H1 (cell line): Measurements from ENCODE around the gene AFF2. TPM values are rescaled to one million over a fixed set of nuclear protein-coding genes. Genes with fewer than 3 reads are reported as not detected.
A peak's percentile ranks its signal among the peaks of the same experiment; 100 is the strongest.

Experiments used
- CTCF ChIA-PET: fragments of 300-600 bp; sonication (Branson Sonifier 250); formaldehyde crosslinking; loops from one replicate; lab custom pipeline; 2021; ENCODE audit not compliant: partially characterized antibody; lab: Charles Lee
- POLR2A ChIA-PET: fragments of 300-600 bp; sonication (Branson Sonifier 250); formaldehyde crosslinking; loops from one replicate; lab custom pipeline; 2021; ENCODE audit warnings: inconsistent platforms; ENCODE audit not compliant: partially characterized antibody; lab: Charles Lee
- DNase-seq, 2 experiments: peaks; one replicate each; pipeline versions ENCODE4 v3.0.0 to v3.0.0-alpha.2; 2010 to 2022; ENCODE audit warnings: low spot score in 2 of 2, low read depth in 1 of 2, mixed read lengths in 1 of 2
- FAIRE-seq: peaks from 2 replicates; lab custom pipeline; 2011; peaks lifted over from hg19 to GRCh38; lab: Jason Lieb, UNC
- H2AFZ ChIP-seq: 2 replicates; pipeline ENCODE4 v1.8.1; 2012; ENCODE audit warnings: low read length, inconsistent platforms
- H2AK5ac ChIP-seq: 2 replicates; pipeline ENCODE4 v1.6.1; 2013; ENCODE audit warnings: low read depth, low read length
- H2BK120ac ChIP-seq: replicated peaks from 2 replicates; pipeline ENCODE3; 2013; ENCODE audit warnings: low read depth, low read length, inconsistent platforms
- H2BK12ac ChIP-seq: 2 replicates; pipeline ENCODE4 v1.6.1; 2013; ENCODE audit warnings: low read depth, low read length
- H2BK15ac ChIP-seq: 2 replicates; pipeline ENCODE4 v1.6.1; 2013; ENCODE audit warnings: low read length
- H2BK20ac ChIP-seq: 2 replicates; pipeline ENCODE4 v1.6.1; 2013; ENCODE audit warnings: low read length
- H2BK5ac ChIP-seq: 2 replicates; pipeline ENCODE4 v1.6.1; 2013; ENCODE audit warnings: low read depth, low read length
- H3K14ac ChIP-seq: 2 replicates; pipeline ENCODE4 v1.6.1; 2013; ENCODE audit warnings: inconsistent platforms; ENCODE audit not compliant: insufficient read length
- H3K18ac ChIP-seq: 2 replicates; pipeline ENCODE4 v1.6.1; 2013; ENCODE audit warnings: low read length; ENCODE audit errors: extremely low read depth
- H3K23ac ChIP-seq: 2 replicates; pipeline ENCODE4 v1.6.1; 2013; ENCODE audit warnings: inconsistent platforms; ENCODE audit not compliant: insufficient read length
- H3K23me2 ChIP-seq: 2 replicates; pipeline ENCODE4 v1.6.1; 2013; ENCODE audit warnings: low read depth, low read length
- H3K27ac ChIP-seq: 2 replicates; pipeline ENCODE4 v1.6.1; 2011; ENCODE audit warnings: low read depth, low read length, inconsistent platforms
- H3K27me3 ChIP-seq, 4 experiments: replicated peaks in 1 of 4; 1 replicate in 1 of 4; 2 replicates in 3 of 4; pipeline versions ENCODE4 v1.6.1 to v1.8.1; 2011 to 2013; ENCODE audit warnings: low read length in 3 of 4, mild to moderate bottlenecking in 3 of 4, inconsistent platforms in 2 of 4, mixed read lengths in 2 of 4, moderate library complexity in 1 of 4; ENCODE audit not compliant: control insufficient read depth in 3 of 4, insufficient read depth in 3 of 4; ENCODE audit errors: extremely low read depth in 1 of 4
- H3K36me3 ChIP-seq, 4 experiments: 2 replicates each; pipeline versions ENCODE4 v1.6.1 to v1.8.1; 2011 to 2013; ENCODE audit warnings: mild to moderate bottlenecking in 4 of 4, low read length in 3 of 4, moderate library complexity in 2 of 4, control low read depth in 1 of 4, inconsistent platforms in 1 of 4; ENCODE audit not compliant: insufficient read depth in 4 of 4, control insufficient read depth in 2 of 4
- H3K4ac ChIP-seq: replicated peaks from 2 replicates; pipeline ENCODE3; 2013; ENCODE audit warnings: low read length, low read depth, mixed read lengths, inconsistent platforms; ENCODE audit not compliant: insufficient read length
- H3K4me1 ChIP-seq, 4 experiments: replicated peaks in 1 of 4; 1 replicate in 1 of 4; 2 replicates in 3 of 4; pipeline versions ENCODE4 v1.6.1 to v1.8.1; 2011 to 2013; ENCODE audit warnings: low read length in 3 of 4, inconsistent platforms in 2 of 4, mixed read lengths in 1 of 4; ENCODE audit not compliant: insufficient read depth in 4 of 4, control insufficient read depth in 3 of 4
- H3K4me2 ChIP-seq, 2 experiments: 2 replicates each; pipeline versions ENCODE4 v1.6.1 to v1.8.1; 2011 to 2013; ENCODE audit warnings: low read depth in 2 of 2, low read length in 2 of 2, control low read depth in 1 of 2, inconsistent platforms in 1 of 2, mild to moderate bottlenecking in 1 of 2; ENCODE audit not compliant: insufficient read depth in 1 of 2
- H3K4me3 ChIP-seq, 4 experiments: fragments of 200-600, 300-600 bp in 1 of 4; sonication (generic), shearing (Covaris generic), sonication (Bioruptor Twin) in 1 of 4; 2 replicates each; pipeline versions ENCODE4 v1.5.1 to v1.8.1; 2011 to 2016; ENCODE audit warnings: low read length in 4 of 4, low read depth in 3 of 4, control low read depth in 2 of 4, inconsistent platforms in 2 of 4, mild to moderate bottlenecking in 2 of 4, mixed read lengths in 1 of 4, moderate library complexity in 1 of 4; ENCODE audit not compliant: insufficient read depth in 2 of 4; ENCODE audit errors: extremely low read depth in 1 of 4
- H3K56ac ChIP-seq: replicated peaks from 2 replicates; pipeline ENCODE3; 2013; ENCODE audit warnings: low read depth, mild to moderate bottlenecking, mixed read lengths, low read length, inconsistent platforms; ENCODE audit not compliant: insufficient read length
- H3K79me1 ChIP-seq: 2 replicates; pipeline ENCODE4 v1.6.1; 2013; ENCODE audit warnings: low read depth, low read length, control low read depth
- H3K79me2 ChIP-seq, 2 experiments: 2 replicates each; pipeline versions ENCODE4 v1.6.1 to v1.8.1; 2012 to 2013; ENCODE audit warnings: low read length in 2 of 2, mild to moderate bottlenecking in 2 of 2, inconsistent platforms in 1 of 2; ENCODE audit not compliant: insufficient read depth in 2 of 2, control insufficient read depth in 1 of 2
- H3K9ac ChIP-seq, 4 experiments: replicated peaks in 1 of 4; 1 replicate in 1 of 4; 2 replicates in 3 of 4; pipeline versions ENCODE4 v1.6.1 to v1.8.1; 2011 to 2013; ENCODE audit warnings: low read depth in 3 of 4, low read length in 3 of 4, control low read depth in 2 of 4, mild to moderate bottlenecking in 2 of 4, moderate library complexity in 2 of 4, inconsistent platforms in 1 of 4; ENCODE audit errors: extremely low read depth in 1 of 4
- H3K9me3 ChIP-seq, 2 experiments: 2 replicates each; pipeline versions ENCODE4 v1.6.1 to v1.8.1; 2012 to 2013; ENCODE audit warnings: mild to moderate bottlenecking in 2 of 2, moderate library complexity in 2 of 2, control low read depth in 1 of 2, inconsistent platforms in 1 of 2, low read depth in 1 of 2, low read length in 1 of 2, mixed read lengths in 1 of 2; ENCODE audit not compliant: insufficient read depth in 2 of 2
- H4K20me1 ChIP-seq, 2 experiments: replicated peaks in 1 of 2; 2 replicates each; pipeline versions ENCODE3 to v1.8.1; 2011 to 2013; ENCODE audit warnings: inconsistent platforms in 2 of 2, low read length in 2 of 2, mild to moderate bottlenecking in 1 of 2; ENCODE audit not compliant: insufficient read depth in 2 of 2, control insufficient read depth in 1 of 2
- H4K5ac ChIP-seq: 2 replicates; pipeline ENCODE4 v1.6.1; 2013; ENCODE audit warnings: low read length, low read depth, mixed read lengths, inconsistent platforms; ENCODE audit not compliant: insufficient read length
- H4K8ac ChIP-seq: 2 replicates; pipeline ENCODE4 v1.8.0; 2013; ENCODE audit warnings: mild to moderate bottlenecking, moderate library complexity, low read length, inconsistent platforms; ENCODE audit not compliant: insufficient read depth; ENCODE audit errors: extremely low read depth
- H4K91ac ChIP-seq: replicated peaks from 2 replicates; pipeline ENCODE3; 2013; ENCODE audit warnings: low read length, mixed read lengths, inconsistent platforms; ENCODE audit not compliant: insufficient read length
- E2F6 ChIP-seq: IDR thresholded peaks from 2 replicates; pipeline ENCODE4 v1.6.1; 2012; ENCODE audit warnings: inconsistent platforms
- MAX ChIP-seq: IDR thresholded peaks from 2 replicates; pipeline ENCODE4 v1.6.1; 2012; ENCODE audit warnings: inconsistent platforms
- PHF8 ChIP-seq: fragments of 200-600 bp; sonication (generic); conservative IDR thresholded peaks from 2 replicates; pipeline ENCODE4 v1.7.1; 2012; ENCODE audit warnings: low read depth, mild to moderate bottlenecking, inconsistent platforms, low read length, moderate library complexity
- POLR2A ChIP-seq, 2 experiments: IDR thresholded peaks; 1 replicate in 1 of 2; 2 replicates in 1 of 2; pipeline ENCODE4 v1.6.1; 2011; ENCODE audit warnings: low read depth in 2 of 2, low read length in 2 of 2, mild to moderate bottlenecking in 2 of 2; ENCODE audit errors: control extremely low read depth in 1 of 2
- RNF2 ChIP-seq: fragments of 200-900, 300-1000 bp; sonication (generic); IDR thresholded peaks from 2 replicates; pipeline ENCODE4 v1.7.1; 2016; ENCODE audit warnings: borderline replicate concordance, low read depth, mild to moderate bottlenecking, antibody characterized with exemption, low read length; ENCODE audit not compliant: poor library complexity, severe bottlenecking; ENCODE audit errors: missing control alignments
- SIN3A ChIP-seq, 2 experiments: IDR thresholded peaks in 1 of 2; conservative IDR thresholded peaks in 1 of 2; 2 replicates each; pipeline ENCODE4 v1.6.1; 2011 to 2012; ENCODE audit warnings: low read length in 2 of 2, improper control_type of control experiment in 1 of 2, low read depth in 1 of 2, mild to moderate bottlenecking in 1 of 2
- TAF7 ChIP-seq: optimal IDR thresholded peaks from 2 replicates; pipeline ENCODE3; 2011; ENCODE audit warnings: low read depth, mild to moderate bottlenecking, inconsistent platforms, low read length, moderate library complexity, borderline replicate concordance
- WGBS, 2 experiments: shearing (Covaris generic) in 1 of 2; methylation state at CpG; one replicate each; pipeline versions ENCODE4 v1.1.6 to v1.1.7; 2013 to 2015; ENCODE audit warnings: low lambda C conversion rate in 2 of 2, mixed read lengths in 2 of 2, inconsistent platforms in 1 of 2, low coverage in 1 of 2, missing lambda C conversion rate in 1 of 2; ENCODE audit not compliant: insufficient replicate concordance in 2 of 2, insufficient coverage in 1 of 2, insufficient read length in 1 of 2; ENCODE audit errors: extremely low coverage in 1 of 2, missing lambda C conversion rate in 1 of 2; 5-methylcytosine and 5-hydroxymethylcytosine counted together
- polyA plus RNA-seq, 7 experiments: library from polyadenylated mRNA; depleted of rRNA in 3 of 7; stranded (reverse) in 5 of 7; unstranded in 2 of 7; fragments of >200 nt in 5 of 7; fragments of 200-250 nt in 2 of 7; gene quantifications; 1 replicate in 5 of 7; 2 replicates in 1 of 7; 4 replicates in 1 of 7; pipeline versions ENCODE4 v1.2.1 to v1.2.3, GENCODE V29; 2011 to 2013; ENCODE audit warnings: missing spikeins in 2 of 7, mixed read lengths in 2 of 7
- total RNA-seq: library from RNA; stranded (reverse); fragmentation: NEBNext Ultra II Directional; extraction: Animal tissue kit (Norgen Biotek cat#: 25700); gene quantifications from 2 replicates; pipeline ENCODE4 v1.2.1, GENCODE V29; 2021

Gene AFF2
- total and polyA plus RNA-seq, 2 of the 8 experiments (the other 6 are each of a cell fraction or from before 2014, with no cell fraction given) = 2.0 to 7.3 TPM

- TF ChIP-seq E2F6 (peak; percentile 77), MAX (peak; percentile 84), PHF8 (no peak), RNF2 (peak; percentile 34), TAF7 (no peak), POLR2A (IDR thresholded peaks at IDR 0.05; ENCODE audit: control extremely low read depth in 1 of 2, low read depth in 2 of 2, low read length in 2 of 2) (no peak), SIN3A (conservative IDR thresholded peaks at IDR 0.05 in 1 of 2, IDR thresholded peaks at IDR 0.05 in 1 of 2; ENCODE audit: low read depth in 1 of 2, low read length in 2 of 2) (no peak)
- Histone ChIP-seq H2BK20ac (no peak overlapping the region), H4K8ac (peak overlapping the region; percentile 25; the same call in 1 of the 2 replicates), H3K14ac (no peak overlapping the region), H3K79me2 (no peaks in the 10 kb centered on the region; a peak in 1 of 4 replicates), H4K5ac (no peak overlapping the region), H2BK15ac (no peak overlapping the region), H3K27me3 (peaks cover 0 to 16% (median 8%) of the 10 kb centered on the region in 4 experiments; a peak in 5 of 7 replicates), H3K79me1 (no peaks in the 10 kb centered on the region), H3K56ac (no peak overlapping the region), H4K20me1 (no peaks in the 10 kb centered on the region), H2AK5ac (no peak overlapping the region), H3K36me3 (no peaks in the 10 kb centered on the region), H3K18ac (no peak overlapping the region), H2BK5ac (no peak overlapping the region), H3K4me3 (peak overlapping the region in 3 of 4 experiments; percentile 23 to 70 (median 55); a peak in 5 of 8 replicates), H3K9ac (no peak overlapping the region), H3K9me3 (no peaks in the 10 kb centered on the region), H3K4me2 (peak overlapping the region; percentile 59 to 80), H4K91ac (no peak overlapping the region), H3K4ac (no peak overlapping the region), H3K27ac (no peak overlapping the region), H3K23ac (no peak overlapping the region), H3K23me2 (no peaks in the 10 kb centered on the region; the same call in 1 of the 2 replicates), H2BK12ac (no peak overlapping the region), H2BK120ac (no peak overlapping the region), H3K4me1 (peaks cover 0 to 7% (median 2%) of the 10 kb centered on the region in 4 experiments; a peak in 3 of 7 replicates), H2AFZ (no peak overlapping the region)
- ChIA-PET CTCF (no interaction called here), POLR2A (no interaction called here)
- FAIRE-seq (no peak), DNase-seq (no peak)
- 59% methylated on average over 12 of the region's 35 CpGs; no CpG with 5 or more reads in 1 of the 2 experiments for WGBS, 2 experiments
Measured at GRCh38 chrX:148499638-148500422, 587 bp upstream of the AFF2 start.
